RPMI8226 (cell line): Measurements from ENCODE around the gene SEMA3C.
A peak's percentile ranks its signal among the peaks of the same experiment; 100 is the strongest.
"Not testable (repeated sequence)": the region's sequence is repeated elsewhere in the genome, so short reads cannot be mapped to it uniquely, and the experiment has no call there.

ENCODE experiments used
- DNase-seq: peaks from one replicate; pipeline ENCODE4 v3.0.0-alpha.2; 2015

SEMA3C gene

GRCh38 chr7:80918909-80919721 lies at the start of gene SEMA3C:
Gene SEMA3C, minus strand, starts transcription at chr7:80919051. Its CDS starts 2,270 bp downstream, at chr7:80916781.
- peak; percentile 92 for DNase-seq

- DNase-seq: no peak
Observed at GRCh38 chr7:80968606-80969005, 49.8 kb upstream of the SEMA3C start.

GRCh38 chr7:80967917-80968297 lies 49.1 kb upstream of the SEMA3C start:
- DNase-seq: no peak

- DNase-seq: no peak
Observed at GRCh38 chr7:80967071-80967916, 48.4 kb upstream of the SEMA3C start.

- no peak for DNase-seq
Observed at GRCh38 chr7:80960244-80960795, 41.5 kb upstream of the SEMA3C start.

GRCh38 chr7:80957226-80957777 lies 38.5 kb upstream of the SEMA3C start:
- no peak for DNase-seq

- DNase-seq: no peak
Observed at GRCh38 chr7:80954191-80954590, 35.3 kb upstream of the SEMA3C start.

GRCh38 chr7:80950550-80950967 lies 31.7 kb upstream of the SEMA3C start:
- no peak for DNase-seq

GRCh38 chr7:80949449-80949848 lies 30.6 kb upstream of the SEMA3C start:
- DNase-seq: no peak

GRCh38 chr7:80946858-80947257 lies 28.0 kb upstream of the SEMA3C start:
- no peak for DNase-seq

GRCh38 chr7:80945976-80946375 lies 27.1 kb upstream of the SEMA3C start:
- DNase-seq: no peak

GRCh38 chr7:80943342-80943741 lies 24.5 kb upstream of the SEMA3C start:
- no peak for DNase-seq

GRCh38 chr7:80942261-80943041 lies 23.6 kb upstream of the SEMA3C start:
- DNase-seq: peak; percentile 62

GRCh38 chr7:80941208-80941758 lies 22.4 kb upstream of the SEMA3C start:
- no peak for DNase-seq

GRCh38 chr7:80940539-80941207 lies 21.8 kb upstream of the SEMA3C start:
- no peak for DNase-seq

GRCh38 chr7:80937336-80937735 lies 18.5 kb upstream of the SEMA3C start:
- no peak for DNase-seq

GRCh38 chr7:80935991-80936780 lies 17.3 kb upstream of the SEMA3C start:
- no peak for DNase-seq

- DNase-seq: no peak
Observed at GRCh38 chr7:80934321-80934720, 15.5 kb upstream of the SEMA3C start.

- no peak for DNase-seq
Observed at GRCh38 chr7:80932536-80932935, 13.7 kb upstream of the SEMA3C start.

GRCh38 chr7:80929619-80930018 lies 10.8 kb upstream of the SEMA3C start:
- DNase-seq: no peak

- not testable (repeated sequence) for DNase-seq
Observed at GRCh38 chr7:80926955-80927354, 8.1 kb upstream of the SEMA3C start.
